Heart left ventricle (tissue), 13 donors: ENCODE measurements around the gene ZNF124.

Experiments used
- POLR2A ChIP-seq, 2 donors: fragments of 450-650 bp; IDR thresholded peaks; one replicate each; pipeline ENCODE4 v1.6.1; 2017; ENCODE audit warnings: antibody characterized with exemption in 2 of 2, mild to moderate bottlenecking in 2 of 2, moderate library complexity in 2 of 2
- TF ChIP-seq, protein P1 (sequence below), 12 donors: fragments of 200-600 bp; sonication (generic) in 4 of 12; IDR thresholded peaks; one replicate each; pipeline versions ENCODE4 v1.5.0 to v1.8.0; 2018 to 2022; ENCODE audit warnings: antibody characterized with exemption in 12 of 12, mild to moderate bottlenecking in 5 of 12
- donor health status: ischemic (EF 13 %, LVEDD 7.1; RV severe dilation, severe dysfunction).
- donor health status: DM: no; HTN: yes; CAD: no.
- donor health status: DM: no; HTN: no; CAD: no.
- donor health status: ischemic (EF 25% LVEDD 6.9; RV normal size, moderate dysfunction).
- donor health status: ischemic (EF 25% LVEDD 5.7; RV mildly dilated, moderate dysfunction).
- donor health status: ischemic (EF 35%, LVEDD 5.7; RV mildly dilated, moderate dysfunction).
- donor health status: nonischemic (EF 11% LVEDD 7.7; RV severe dilation, severe dysfunction).
- donor health status: DM: yes; HTN: yes; CAD: no.
- donor health status: PGD.
- donor health status: ischemic (EF 29% LVEDD 5.4; RV normal size, mild dysfunction).
- donor health status: nonischemic (EF 23%, LVEDD 6.1; RV moderate dilation, normal function).

DNA sequence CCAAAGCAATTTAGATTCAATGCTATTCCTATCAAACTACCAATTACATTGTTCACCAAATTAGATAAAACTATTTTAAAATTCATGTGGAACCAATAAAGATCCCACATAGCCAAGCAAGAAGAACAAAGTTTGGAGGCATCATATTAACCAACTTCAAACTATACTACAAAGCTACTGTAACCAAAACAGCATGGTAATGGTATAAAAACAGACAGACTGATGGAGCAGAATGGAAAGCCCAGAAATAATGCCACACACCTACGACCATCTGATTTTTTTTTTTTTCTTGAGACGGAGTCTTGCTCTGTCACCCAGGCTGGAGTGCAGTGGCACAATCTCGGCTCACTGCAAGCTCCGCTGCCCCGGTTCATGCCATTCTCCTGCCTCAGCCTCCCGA, 7.1 kb downstream of the ZNF124 start:
- TF ChIP-seq, protein P1, sequence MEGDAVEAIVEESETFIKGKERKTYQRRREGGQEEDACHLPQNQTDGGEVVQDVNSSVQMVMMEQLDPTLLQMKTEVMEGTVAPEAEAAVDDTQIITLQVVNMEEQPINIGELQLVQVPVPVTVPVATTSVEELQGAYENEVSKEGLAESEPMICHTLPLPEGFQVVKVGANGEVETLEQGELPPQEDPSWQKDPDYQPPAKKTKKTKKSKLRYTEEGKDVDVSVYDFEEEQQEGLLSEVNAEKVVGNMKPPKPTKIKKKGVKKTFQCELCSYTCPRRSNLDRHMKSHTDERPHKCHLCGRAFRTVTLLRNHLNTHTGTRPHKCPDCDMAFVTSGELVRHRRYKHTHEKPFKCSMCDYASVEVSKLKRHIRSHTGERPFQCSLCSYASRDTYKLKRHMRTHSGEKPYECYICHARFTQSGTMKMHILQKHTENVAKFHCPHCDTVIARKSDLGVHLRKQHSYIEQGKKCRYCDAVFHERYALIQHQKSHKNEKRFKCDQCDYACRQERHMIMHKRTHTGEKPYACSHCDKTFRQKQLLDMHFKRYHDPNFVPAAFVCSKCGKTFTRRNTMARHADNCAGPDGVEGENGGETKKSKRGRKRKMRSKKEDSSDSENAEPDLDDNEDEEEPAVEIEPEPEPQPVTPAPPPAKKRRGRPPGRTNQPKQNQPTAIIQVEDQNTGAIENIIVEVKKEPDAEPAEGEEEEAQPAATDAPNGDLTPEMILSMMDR (IDR thresholded peaks at IDR 0.05): no peak
- no peak for TF ChIP-seq POLR2A (IDR thresholded peaks at IDR 0.05)
